ENCODE measurements around the gene TASOR. TPM values are rescaled to one million over a fixed set of nuclear protein-coding genes. Genes with fewer than 3 reads are reported as not detected.

TASOR gene, protein sequence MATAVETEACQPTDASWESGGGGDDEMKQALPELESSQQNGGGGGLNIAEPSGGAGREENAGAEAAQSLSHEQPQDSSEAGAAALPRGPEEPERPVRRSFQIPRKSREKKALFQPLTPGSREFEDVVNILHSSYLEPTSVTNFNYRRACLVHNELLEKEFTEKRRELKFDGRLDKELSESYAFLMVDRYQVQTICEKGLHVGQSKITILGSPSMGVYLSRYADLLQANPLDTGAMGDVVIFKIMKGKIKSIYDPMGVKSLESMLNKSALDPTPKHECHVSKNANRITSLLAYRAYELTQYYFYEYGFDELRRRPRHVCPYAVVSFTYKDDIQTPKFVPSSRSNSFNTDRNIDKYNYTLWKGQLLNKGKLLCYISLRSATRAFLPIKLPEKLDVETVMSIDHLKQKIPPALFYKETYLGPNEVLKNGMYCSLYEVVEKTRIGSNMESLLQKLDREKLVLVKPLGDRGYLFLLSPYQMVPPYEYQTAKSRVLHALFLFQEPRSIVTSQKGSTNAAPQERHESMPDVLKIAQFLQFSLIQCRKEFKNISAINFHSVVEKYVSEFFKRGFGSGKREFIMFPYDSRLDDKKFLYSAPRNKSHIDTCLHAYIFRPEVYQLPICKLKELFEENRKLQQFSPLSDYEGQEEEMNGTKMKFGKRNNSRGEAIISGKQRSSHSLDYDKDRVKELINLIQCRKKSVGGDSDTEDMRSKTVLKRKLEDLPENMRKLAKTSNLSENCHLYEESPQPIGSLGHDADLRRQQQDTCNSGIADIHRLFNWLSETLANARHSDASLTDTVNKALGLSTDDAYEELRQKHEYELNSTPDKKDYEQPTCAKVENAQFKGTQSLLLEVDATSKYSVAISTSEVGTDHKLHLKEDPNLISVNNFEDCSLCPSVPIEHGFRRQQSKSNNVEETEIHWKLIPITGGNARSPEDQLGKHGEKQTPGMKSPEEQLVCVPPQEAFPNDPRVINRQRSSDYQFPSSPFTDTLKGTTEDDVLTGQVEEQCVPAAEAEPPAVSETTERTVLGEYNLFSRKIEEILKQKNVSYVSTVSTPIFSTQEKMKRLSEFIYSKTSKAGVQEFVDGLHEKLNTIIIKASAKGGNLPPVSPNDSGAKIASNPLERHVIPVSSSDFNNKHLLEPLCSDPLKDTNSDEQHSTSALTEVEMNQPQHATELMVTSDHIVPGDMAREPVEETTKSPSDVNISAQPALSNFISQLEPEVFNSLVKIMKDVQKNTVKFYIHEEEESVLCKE (N-terminal part only)
- 72.4 and 96.9 TPM in 2 replicates for total RNA-seq

DNA sequence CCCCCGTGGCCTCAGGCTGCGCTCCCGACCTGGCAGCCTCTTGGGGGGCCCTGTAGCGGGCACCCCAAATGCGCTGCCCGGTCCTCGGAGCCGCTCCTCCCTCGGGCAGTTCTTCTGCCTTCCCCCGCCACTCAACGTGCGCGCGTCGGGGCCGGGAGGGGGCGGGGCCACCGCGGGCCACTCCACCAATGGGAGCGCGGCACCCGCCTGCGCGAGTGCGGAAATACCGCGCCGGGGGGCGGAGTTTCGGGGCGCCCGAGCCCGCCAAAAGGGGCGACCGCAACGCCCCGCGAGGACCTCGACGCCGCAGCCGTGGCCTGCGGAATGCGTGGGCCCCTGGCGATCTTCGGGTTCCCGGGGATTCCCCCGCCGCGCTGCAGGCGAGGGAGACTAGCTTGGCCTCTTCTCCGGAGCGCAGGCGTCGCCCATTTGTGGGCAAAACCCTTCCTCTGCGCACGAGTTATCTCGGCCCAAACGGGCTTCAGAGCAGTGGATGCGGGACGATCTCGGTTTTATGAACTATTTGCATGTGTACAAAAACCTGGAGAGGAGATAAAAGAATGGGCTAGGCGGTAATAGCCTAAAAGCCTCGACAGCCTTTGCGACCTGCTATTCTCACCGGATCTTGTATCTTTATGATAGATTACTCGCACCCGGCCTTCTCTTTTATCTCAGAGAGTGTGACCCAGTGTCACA is at the start of gene TASOR:
TSS of gene TASOR (minus strand) at position 144 of the 696 bp plus-strand sequence. CDS start 259 bp downstream, outside the sequence.

Other genes starting within 250 kb of the TASOR start
- 0.33 and 1.7 TPM in 2 replicates for gene ERC2, start 214.8 kb downstream of the TASOR start, total RNA-seq
- 8.0 and 12.6 TPM in 2 replicates for gene CCDC66, start 126.1 kb downstream of the TASOR start, total RNA-seq
- 10.1 and 18.5 TPM in 2 replicates for gene ARHGEF3, start 118.7 kb upstream of the TASOR start, total RNA-seq